Testis (tissue), 3 donors: Measurements from ENCODE around the gene PLEKHG4B. TPM values are rescaled to one million over a fixed set of nuclear protein-coding genes. Genes with fewer than 3 reads are reported as not detected.

ENCODE experiments used
- DNase-seq: peaks from one replicate; pipeline ENCODE4 v3.0.0-alpha.2; 2019
- H3K27ac ChIP-seq, 2 donors: fragments of 200-600 bp; sonication (generic); one replicate each; pipeline ENCODE4 v1.5.1; 2019
- H3K27me3 ChIP-seq: fragments of 200-600 bp; sonication (generic); one replicate; pipeline ENCODE4 v1.5.1; 2019
- H3K36me3 ChIP-seq: fragments of 200-600 bp; sonication (generic); one replicate; pipeline ENCODE4 v1.5.1; 2017; ENCODE audit warnings: low read depth; ENCODE audit errors: missing control alignments
- H3K4me1 ChIP-seq: fragments of 200-600 bp; sonication (generic); one replicate; pipeline ENCODE4 v1.5.1; 2019
- H3K4me3 ChIP-seq, 2 donors: fragments of 200-600 bp; sonication (generic); one replicate each; pipeline ENCODE4 v1.5.1; 2017 to 2019
- H3K9me3 ChIP-seq: fragments of 200-600 bp; sonication (generic); one replicate; pipeline ENCODE4 v1.5.1; 2017
- POLR2A ChIP-seq: fragments of 450-650 bp; IDR thresholded peaks from one replicate; pipeline ENCODE4 v1.6.1; 2017; ENCODE audit warnings: antibody characterized with exemption, mild to moderate bottlenecking, moderate library complexity
- WGBS, 2 donors: methylation state at CpG; one replicate each; pipeline ENCODE4 v1.1.5; 2018; 5-methylcytosine and 5-hydroxymethylcytosine counted together
- intact Hi-C: fragments of 100-400 bp; cut with DNase I; formaldehyde crosslinking; loops from one replicate; pipeline ENCODE4 v1.15.1; 2023; ENCODE audit warnings: low total_unique reads
- polyA plus RNA-seq: library from polyadenylated mRNA; stranded (reverse); fragments of 350-450 nt; fragmentation: Illumina TruSeq; extraction: RNeasy Lipid Tissue Mini Kit (QIAGEN cat#74804); gene quantifications from one replicate; pipeline ENCODE4 v1.2.3, GENCODE V29; 2014; ENCODE audit warnings: low read depth, low replicate concordance; ENCODE audit not compliant: insufficient read depth
- total RNA-seq, 2 donors: library from RNA; depleted of rRNA; stranded (reverse); fragments of >200 nt; gene quantifications; one replicate each; pipeline ENCODE4 v1.2.3, GENCODE V29; 2016
- TF ChIP-seq, protein P1 (sequence below), 3 experiments: fragments of 450-650 bp in 2 of 3; fragments of 200-600 bp in 1 of 3; sonication (generic) in 1 of 3; IDR thresholded peaks; one replicate each; pipeline ENCODE4 v1.5.1; 2016 to 2019; ENCODE audit warnings: antibody characterized with exemption in 3 of 3, mild to moderate bottlenecking in 2 of 3, moderate library complexity in 1 of 3

Gene PLEKHG4B
- total and polyA plus RNA-seq, 3 donors from 2014 or later, result 3.2 to 6.9 (median 6.0) TPM

DNA sequence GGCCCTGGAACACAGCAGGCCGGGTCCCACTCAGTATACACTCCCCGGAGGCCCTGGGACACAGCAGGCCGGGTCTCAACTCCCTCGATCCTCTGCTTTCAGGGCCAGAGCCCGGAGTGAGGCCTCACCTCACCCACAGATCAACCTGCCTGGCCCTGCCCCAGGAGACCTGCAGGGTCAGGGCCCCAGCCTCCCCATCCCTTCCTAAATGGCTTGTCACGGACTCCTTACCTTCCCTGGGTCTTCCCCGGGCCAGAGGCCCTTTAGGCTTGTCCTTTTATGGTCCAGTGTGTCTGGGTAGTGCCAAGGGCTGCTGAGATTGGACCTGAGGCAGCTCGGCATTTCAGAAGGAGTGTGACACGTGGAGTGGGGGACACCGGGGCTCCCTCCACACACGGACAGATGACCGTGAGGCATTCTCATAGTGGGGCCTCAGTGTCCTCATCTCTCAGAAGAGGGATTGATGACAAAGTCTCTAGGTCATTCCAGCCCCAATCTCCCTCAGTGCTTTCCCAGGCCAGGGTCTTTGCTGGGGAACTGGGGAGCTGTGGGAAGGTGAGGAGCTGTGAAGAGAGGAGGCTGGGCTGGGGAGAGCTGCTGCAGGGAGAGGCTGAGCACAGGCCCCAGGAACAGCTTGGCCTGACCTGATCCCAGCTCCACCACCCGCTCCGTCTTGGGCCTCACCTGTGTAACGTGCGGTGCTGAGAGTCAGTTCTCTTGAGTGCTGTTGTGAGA lies 18.0 kb upstream of the PLEKHG4B start:
- no peaks in the 10 kb centered on the region for H3K27me3 ChIP-seq
- no peaks in the 10 kb centered on the region for H3K36me3 ChIP-seq
- no peak overlapping the region for H3K4me3 ChIP-seq
- 92 to 94% methylated on average over 12 to 16 of the region's 16 CpGs for WGBS, 2 donors
- no peak overlapping the region for H3K27ac ChIP-seq
- H3K4me1 ChIP-seq, result no peaks in the 10 kb centered on the region
- H3K9me3 ChIP-seq, result no peaks in the 10 kb centered on the region
- DNase-seq, result no peak
- TF ChIP-seq, protein P1, sequence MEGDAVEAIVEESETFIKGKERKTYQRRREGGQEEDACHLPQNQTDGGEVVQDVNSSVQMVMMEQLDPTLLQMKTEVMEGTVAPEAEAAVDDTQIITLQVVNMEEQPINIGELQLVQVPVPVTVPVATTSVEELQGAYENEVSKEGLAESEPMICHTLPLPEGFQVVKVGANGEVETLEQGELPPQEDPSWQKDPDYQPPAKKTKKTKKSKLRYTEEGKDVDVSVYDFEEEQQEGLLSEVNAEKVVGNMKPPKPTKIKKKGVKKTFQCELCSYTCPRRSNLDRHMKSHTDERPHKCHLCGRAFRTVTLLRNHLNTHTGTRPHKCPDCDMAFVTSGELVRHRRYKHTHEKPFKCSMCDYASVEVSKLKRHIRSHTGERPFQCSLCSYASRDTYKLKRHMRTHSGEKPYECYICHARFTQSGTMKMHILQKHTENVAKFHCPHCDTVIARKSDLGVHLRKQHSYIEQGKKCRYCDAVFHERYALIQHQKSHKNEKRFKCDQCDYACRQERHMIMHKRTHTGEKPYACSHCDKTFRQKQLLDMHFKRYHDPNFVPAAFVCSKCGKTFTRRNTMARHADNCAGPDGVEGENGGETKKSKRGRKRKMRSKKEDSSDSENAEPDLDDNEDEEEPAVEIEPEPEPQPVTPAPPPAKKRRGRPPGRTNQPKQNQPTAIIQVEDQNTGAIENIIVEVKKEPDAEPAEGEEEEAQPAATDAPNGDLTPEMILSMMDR (IDR thresholded peaks at IDR 0.05), result no peak
- TF ChIP-seq POLR2A, result no peak
- intact Hi-C loops, result no loop called here

DNA sequence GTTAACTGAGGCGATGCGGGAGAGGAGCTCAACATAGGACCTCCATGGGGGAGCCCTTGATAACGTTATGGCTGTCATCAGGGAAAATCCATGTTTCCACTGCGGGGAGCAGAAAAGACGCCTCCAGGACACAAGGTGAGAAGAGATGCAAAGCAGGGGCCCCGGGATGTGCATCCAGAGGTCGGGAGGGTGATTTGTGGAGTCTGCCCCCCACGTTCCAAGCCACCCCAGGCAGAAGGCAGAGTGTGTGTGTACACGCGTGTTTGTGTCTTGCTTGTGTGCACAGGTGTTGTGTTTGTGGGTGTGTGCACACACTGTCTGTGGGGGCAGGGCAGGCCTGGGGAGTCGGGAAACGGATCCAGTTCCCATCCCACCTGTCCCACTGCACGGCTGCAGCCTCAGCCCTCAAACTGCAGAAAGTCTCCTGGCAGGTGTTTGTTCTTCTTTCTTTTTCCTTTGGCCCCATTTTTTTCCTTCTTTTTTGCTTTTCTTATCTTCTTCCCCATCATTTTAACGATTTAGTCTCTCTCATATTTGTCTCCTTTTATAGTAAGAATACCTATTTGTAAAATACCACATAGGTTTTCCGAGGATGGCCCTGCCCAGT lies 17.4 kb upstream of the PLEKHG4B start:
- 82 to 88% methylated on average over 15 of the region's 15 CpGs for WGBS, 2 donors
- Histone ChIP-seq H3K27me3 (no peaks in the 10 kb centered on the region), H3K36me3 (no peaks in the 10 kb centered on the region), H3K4me3 (no peak overlapping the region), H3K9me3 (no peaks in the 10 kb centered on the region), H3K27ac (no peak overlapping the region), H3K4me1 (no peaks in the 10 kb centered on the region)
- no peak for TF ChIP-seq POLR2A
- TF ChIP-seq, protein P1 (IDR thresholded peaks at IDR 0.05), result no peak
- intact Hi-C loops, result no loop called here
- no peak for DNase-seq

DNA sequence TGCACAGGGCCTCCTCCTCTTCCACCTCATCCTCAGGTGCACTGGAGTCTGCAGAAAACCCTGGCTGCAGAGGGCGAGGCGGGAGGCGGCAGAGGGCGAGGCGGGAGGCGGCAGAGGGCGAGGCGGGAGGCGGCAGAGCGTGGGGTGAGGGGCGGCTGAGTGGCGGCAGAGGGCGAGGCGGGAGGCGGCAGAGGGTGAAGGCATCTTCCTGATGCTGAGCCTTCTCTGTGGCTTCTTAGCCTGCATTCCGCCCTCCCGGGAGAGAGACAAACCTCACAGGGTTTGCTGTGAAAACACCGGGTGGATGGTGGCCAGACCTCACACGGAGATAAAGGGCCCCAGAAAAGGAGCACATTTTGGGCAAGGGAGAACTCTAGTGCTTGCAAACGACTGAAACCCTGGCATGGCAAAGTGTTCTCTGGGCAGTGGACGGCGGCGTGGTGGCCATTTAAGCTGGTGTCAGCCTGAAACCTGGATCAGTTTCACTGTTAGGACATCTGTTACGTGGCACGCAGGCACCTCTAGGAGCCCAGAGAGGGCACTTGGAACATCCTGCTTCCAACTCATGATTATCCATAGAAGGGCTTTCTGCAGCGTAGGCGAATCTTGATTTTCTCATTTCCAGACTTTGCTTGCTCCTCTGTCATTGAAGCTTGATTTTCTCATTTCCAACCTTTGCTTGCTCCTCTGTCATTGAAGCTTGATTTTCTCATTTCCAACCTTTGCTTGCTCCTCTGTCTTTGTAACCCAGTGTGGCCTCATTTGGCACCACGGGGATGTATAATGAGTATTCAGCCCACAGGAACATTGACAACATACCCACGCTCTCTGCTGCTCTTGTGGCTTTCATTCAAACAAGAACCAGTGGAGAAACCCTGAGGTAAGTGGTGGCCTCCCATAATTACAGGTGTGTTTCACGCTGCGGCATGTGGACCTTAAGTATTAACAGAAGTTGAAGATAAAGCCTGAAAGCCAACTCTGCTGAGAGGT lies 16.3 kb upstream of the PLEKHG4B start:
- intact Hi-C loops, result no loop called here
- H3K9me3 ChIP-seq, result no peaks in the 10 kb centered on the region
- no peak for TF ChIP-seq POLR2A
- TF ChIP-seq, protein P1 (IDR thresholded peaks at IDR 0.05), result no peak
- no peaks in the 10 kb centered on the region for H3K27me3 ChIP-seq
- H3K36me3 ChIP-seq, result no peaks in the 10 kb centered on the region
- H3K4me1 ChIP-seq, result no peaks in the 10 kb centered on the region
- DNase-seq, result no peak
- WGBS, 2 donors, result 62 to 70% methylated on average over 27 to 31 of the region's 31 CpGs
- H3K27ac ChIP-seq, result no peak overlapping the region
- no peak overlapping the region for H3K4me3 ChIP-seq

DNA sequence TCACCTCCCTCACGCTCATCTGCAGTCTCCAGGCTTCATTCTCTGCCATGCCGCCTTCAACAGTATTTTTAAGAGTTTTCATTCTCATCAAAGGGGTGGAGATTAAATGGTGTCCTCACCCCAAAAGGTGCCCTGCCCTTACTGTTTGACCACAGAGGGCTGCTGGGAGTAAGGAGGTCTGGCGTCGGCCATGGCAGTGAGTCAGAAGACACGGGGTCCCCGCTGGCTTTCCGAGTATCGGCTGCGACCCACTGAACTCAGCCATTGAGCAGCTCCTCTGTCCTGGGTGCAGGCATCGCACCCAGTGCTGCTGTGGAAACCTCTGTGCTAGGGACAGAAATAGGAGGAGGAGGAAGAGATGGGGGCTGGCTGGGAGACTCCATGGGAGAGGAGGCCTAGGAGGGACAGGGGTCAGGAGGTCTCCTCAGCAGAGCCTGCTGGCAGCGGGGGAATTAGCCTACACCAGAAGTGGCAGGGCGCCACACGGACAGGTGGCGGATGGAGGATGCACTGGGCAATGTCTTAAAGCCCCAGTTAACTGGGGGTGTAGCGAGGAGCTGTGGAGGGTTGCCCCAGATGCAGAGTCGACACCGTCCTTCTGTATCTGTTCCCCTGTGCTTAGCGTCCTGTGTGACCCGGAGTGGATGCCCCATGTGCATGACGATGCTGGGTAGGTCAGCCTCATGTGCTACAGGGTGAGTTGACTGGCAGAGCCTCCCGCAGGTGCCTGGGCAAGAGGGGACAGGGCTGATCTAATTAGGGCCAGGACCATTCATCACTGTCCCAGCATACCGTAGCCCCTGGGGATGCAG lies 15.4 kb upstream of the PLEKHG4B start:
- TF ChIP-seq POLR2A, result no peak
- TF ChIP-seq, protein P1 (IDR thresholded peaks at IDR 0.05), result no peak
- intact Hi-C loops, result no loop called here
- WGBS, 2 donors, result 85 to 93% methylated on average over 19 to 22 of the region's 22 CpGs

More for the DNA sequence above, 15.4 kb upstream of the PLEKHG4B start:
- H3K4me3 ChIP-seq, result no peak overlapping the region
- H3K27me3 ChIP-seq, result no peaks in the 10 kb centered on the region
- no peaks in the 10 kb centered on the region for H3K4me1 ChIP-seq
- DNase-seq, result no peak
- no peaks in the 10 kb centered on the region for H3K36me3 ChIP-seq
- H3K27ac ChIP-seq, result no peak overlapping the region
- H3K9me3 ChIP-seq, result no peaks in the 10 kb centered on the region
